Calu3 (cell line): ENCODE data around the gene LARP1. TPM values are rescaled to one million over a fixed set of nuclear protein-coding genes. Genes with fewer than 3 reads are reported as not detected.

ENCODE experiments used
- BruUV-seq: library from RNA; stranded (reverse); fragments of 400-500 nt; replicated peaks from 2 replicates; lab custom pipeline; 2021; lab: Mats Ljungman, UMichigan
- CTCF ChIA-PET: fragments of 300-600 bp; sonication (Branson Sonifier 250); formaldehyde crosslinking; loops from one replicate; lab custom pipeline; 2022; ENCODE audit warnings: antibody characterized with exemption; lab: Charles Lee
- DNase-seq: peaks from one replicate; pipeline ENCODE4 v3.0.0; 2022
- H3K27ac Mint-ChIP-seq: one replicate; pipeline ENCODE4 v1.8.0; 2022; ENCODE audit warnings: mixed read lengths; ENCODE audit not compliant: unreplicated experiment
- H3K27me3 Mint-ChIP-seq: one replicate; pipeline ENCODE4 v1.8.0; 2022; ENCODE audit warnings: mixed read lengths; ENCODE audit not compliant: unreplicated experiment
- H3K36me3 Mint-ChIP-seq: one replicate; pipeline ENCODE4 v1.8.0; 2022; ENCODE audit warnings: mild to moderate bottlenecking, moderate library complexity, mixed read lengths; ENCODE audit not compliant: insufficient read depth, unreplicated experiment
- H3K4me1 Mint-ChIP-seq: one replicate; pipeline ENCODE4 v1.8.0; 2022; ENCODE audit warnings: mild to moderate bottlenecking, low read depth, mixed read lengths; ENCODE audit not compliant: unreplicated experiment
- H3K4me3 Mint-ChIP-seq: one replicate; pipeline ENCODE4 v1.8.0; 2022; ENCODE audit warnings: mild to moderate bottlenecking, low read depth, moderate library complexity, mixed read lengths; ENCODE audit not compliant: unreplicated experiment
- H3K9me3 Mint-ChIP-seq: one replicate; pipeline ENCODE4 v1.8.0; 2022; ENCODE audit warnings: low read depth, mixed read lengths; ENCODE audit not compliant: unreplicated experiment
- intact Hi-C: fragments of 100-400 bp; cut with micrococcal nuclease; formaldehyde crosslinking; loops from one replicate; pipeline ENCODE4 v1.10.0; 2022; ENCODE audit not compliant: unreplicated experiment
- total RNA-seq: library from RNA; stranded (reverse); gene quantifications from 2 replicates; pipeline ENCODE4 v1.2.3, GENCODE V29; 2022
- TF ChIP-seq, protein P1 (sequence below): fragments of 200-600 bp; IDR thresholded peaks from one replicate; pipeline ENCODE4 v1.8.0; 2022; ENCODE audit warnings: antibody characterized with exemption; ENCODE audit not compliant: unreplicated experiment

LARP1 gene
- total RNA-seq, 1 experiment from 2014 or later, result 339 TPM

DNA sequence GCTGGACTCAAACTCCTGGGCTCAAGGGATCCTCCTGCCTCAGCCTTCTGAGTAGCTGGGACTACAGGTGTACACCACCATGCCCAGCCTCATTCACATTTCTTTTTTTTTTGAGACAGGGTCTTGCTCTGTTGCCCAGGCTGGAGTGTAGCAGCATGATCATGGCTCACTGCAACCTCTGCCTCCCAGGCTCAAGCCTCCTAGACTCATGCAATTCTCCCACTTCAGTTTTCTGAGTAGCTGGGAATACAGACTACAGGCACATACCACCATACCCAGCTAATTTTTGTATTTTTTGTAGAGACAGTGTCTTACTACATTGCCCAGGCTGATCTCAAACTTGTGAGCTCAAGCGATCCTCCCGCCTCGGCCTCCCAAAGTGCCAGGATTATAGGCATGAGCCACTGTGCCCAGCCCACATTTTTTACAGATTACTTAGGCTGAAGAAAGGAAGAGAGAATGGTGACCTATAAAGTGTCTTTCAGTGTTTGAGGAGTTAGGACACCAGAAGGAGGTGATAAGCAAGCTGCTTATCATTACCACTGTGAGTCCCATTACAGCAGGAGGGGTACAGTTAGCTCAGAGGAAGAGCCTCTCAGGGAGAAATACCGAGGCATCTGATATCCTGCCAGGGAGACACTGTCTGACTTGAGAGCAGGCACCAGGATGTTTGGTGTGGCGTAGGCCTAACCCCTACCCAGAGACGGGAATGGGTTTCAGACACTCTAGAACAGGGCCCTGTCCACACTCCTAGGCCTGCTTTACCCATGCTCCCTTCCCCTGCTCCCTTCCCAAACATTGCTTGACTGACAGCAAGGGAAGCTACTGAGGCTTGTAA, 85.5 kb downstream of the LARP1 start:
- Mint-ChIP-seq H3K27ac (no peak overlapping the region), H3K36me3 (peaks cover under 1% of the 10 kb centered on the region), H3K4me1 (peaks cover 11% of the 10 kb centered on the region), H3K27me3 (no peaks in the 10 kb centered on the region), H3K9me3 (no peaks in the 10 kb centered on the region), H3K4me3 (no peak overlapping the region)
- no TSS peak for BruUV-seq
- CTCF ChIA-PET, result no interaction called here
- TF ChIP-seq, protein P1, sequence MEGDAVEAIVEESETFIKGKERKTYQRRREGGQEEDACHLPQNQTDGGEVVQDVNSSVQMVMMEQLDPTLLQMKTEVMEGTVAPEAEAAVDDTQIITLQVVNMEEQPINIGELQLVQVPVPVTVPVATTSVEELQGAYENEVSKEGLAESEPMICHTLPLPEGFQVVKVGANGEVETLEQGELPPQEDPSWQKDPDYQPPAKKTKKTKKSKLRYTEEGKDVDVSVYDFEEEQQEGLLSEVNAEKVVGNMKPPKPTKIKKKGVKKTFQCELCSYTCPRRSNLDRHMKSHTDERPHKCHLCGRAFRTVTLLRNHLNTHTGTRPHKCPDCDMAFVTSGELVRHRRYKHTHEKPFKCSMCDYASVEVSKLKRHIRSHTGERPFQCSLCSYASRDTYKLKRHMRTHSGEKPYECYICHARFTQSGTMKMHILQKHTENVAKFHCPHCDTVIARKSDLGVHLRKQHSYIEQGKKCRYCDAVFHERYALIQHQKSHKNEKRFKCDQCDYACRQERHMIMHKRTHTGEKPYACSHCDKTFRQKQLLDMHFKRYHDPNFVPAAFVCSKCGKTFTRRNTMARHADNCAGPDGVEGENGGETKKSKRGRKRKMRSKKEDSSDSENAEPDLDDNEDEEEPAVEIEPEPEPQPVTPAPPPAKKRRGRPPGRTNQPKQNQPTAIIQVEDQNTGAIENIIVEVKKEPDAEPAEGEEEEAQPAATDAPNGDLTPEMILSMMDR, result no peak
- no peak for DNase-seq
- intact Hi-C loops, result no loop called here

DNA sequence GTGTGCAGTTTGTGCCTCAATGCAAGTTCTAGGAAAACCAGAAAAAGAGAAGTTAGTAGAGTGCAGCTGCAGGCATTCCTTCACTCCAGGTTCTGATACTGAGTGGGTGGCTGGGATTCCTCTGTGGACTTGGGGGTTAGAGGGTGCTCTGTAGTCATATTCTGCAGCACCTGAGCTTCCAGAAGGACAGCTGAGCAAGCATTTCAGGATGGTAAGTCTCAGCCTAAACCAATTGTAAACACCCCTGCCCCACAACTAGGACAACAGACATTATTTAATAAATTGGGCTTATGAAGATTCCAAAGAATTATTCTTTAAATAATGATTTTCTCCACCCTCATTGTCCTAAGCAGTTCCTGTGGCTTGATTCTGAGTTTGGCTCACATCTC, 86.1 kb downstream of the LARP1 start:
- no TSS peak for BruUV-seq
- Mint-ChIP-seq H3K9me3 (no peaks in the 10 kb centered on the region), H3K27me3 (no peaks in the 10 kb centered on the region), H3K4me3 (no peak overlapping the region), H3K4me1 (peaks cover 9% of the 10 kb centered on the region), H3K36me3 (no peaks in the 10 kb centered on the region), H3K27ac (no peak overlapping the region)
- TF ChIP-seq, protein P1, result no peak
- CTCF ChIA-PET, result no interaction called here
- intact Hi-C loops, result no loop called here
- DNase-seq, result no peak

DNA sequence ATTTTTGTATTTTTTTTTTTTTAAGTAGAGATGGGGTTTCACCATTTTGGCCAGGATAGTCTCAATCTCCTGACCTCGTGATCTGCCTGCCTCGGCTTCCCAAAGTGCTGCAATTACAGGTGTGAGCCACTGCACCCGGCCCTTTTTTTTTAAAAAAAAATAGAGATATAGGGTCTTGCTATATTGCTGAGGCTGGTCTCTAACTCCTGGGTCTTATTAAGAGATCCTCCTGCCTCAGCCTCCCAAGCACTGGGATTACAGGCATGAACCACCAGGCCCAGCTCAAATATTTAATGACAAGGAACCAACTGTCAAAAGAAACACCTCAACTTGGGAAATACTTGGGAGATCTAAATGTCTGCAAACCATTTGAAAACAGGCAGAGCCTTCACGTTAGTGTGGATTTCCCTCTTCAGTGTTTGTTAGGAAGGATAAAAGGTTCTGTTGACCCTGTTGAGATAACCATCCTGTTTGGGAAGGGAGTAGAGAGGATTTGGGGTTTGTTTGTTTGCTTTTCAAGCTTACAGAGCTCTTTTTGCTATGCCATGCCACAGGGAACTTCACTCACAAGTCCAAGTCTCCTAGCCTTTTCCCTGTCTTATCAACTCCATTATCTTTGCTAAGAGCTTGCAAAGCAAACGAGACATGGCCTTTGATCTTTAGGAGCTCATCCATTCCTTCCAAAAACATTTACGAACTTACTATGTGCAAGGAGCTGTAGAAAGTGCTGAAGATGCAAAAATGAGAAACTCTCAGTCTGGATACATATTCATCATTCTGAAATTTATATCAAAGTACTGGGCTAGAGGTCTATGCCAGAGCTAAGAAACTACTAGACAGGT, 87.7 kb downstream of the LARP1 start:
- Mint-ChIP-seq H3K4me3 (no peak overlapping the region), H3K9me3 (no peaks in the 10 kb centered on the region), H3K27me3 (no peaks in the 10 kb centered on the region), H3K36me3 (peaks cover 4% of the 10 kb centered on the region), H3K4me1 (no peaks in the 10 kb centered on the region), H3K27ac (no peak overlapping the region)
- TF ChIP-seq, protein P1, result no peak
- CTCF ChIA-PET, result interaction anchor here (1.3 kb wide), 1 partner anchor 12 kb away, joined by 4 read pairs; no protein-coding TSS in a partner anchor
- no TSS peak for BruUV-seq
- intact Hi-C loops, result no loop called here
- no peak for DNase-seq

DNA sequence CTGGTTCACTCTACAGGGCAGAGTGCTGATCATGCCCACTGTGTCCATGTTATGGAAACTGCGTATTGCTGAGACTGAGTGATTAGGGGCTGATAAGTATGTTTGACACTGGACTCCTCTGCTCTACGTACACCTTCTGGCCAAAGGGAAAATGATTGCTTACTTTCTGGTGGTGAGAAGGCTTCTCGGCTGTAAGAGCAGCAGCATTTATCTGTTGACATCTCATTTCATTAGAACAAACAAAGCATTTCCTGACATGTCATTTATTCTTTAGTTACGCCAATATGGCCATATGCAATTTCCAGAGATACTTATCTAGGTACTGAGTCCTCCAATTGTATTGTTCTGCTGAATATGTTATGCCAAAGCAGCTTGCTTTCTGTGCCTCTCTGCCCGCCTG, 89.6 kb downstream of the LARP1 start:
- TF ChIP-seq, protein P1, result no peak
- intact Hi-C loops, result no loop called here
- H3K27me3 Mint-ChIP-seq, result no peaks in the 10 kb centered on the region
- no peaks in the 10 kb centered on the region for H3K9me3 Mint-ChIP-seq
- H3K4me3 Mint-ChIP-seq, result no peak overlapping the region
- CTCF ChIA-PET, result no interaction called here
- H3K36me3 Mint-ChIP-seq, result peaks cover 4% of the 10 kb centered on the region
- no peak for DNase-seq
- no peak overlapping the region for H3K27ac Mint-ChIP-seq
- no TSS peak for BruUV-seq
- no peaks in the 10 kb centered on the region for H3K4me1 Mint-ChIP-seq
